ENCODE measurements around the gene SLC24A1.

The SLC24A1 gene

GRCh38 chr15:65653801-65654521 is 32.2 kb downstream of the SLC24A1 start:
- DNase-seq = no peak

- no peak for DNase-seq
Measured at GRCh38 chr15:65655026-65655425, 33.3 kb downstream of the SLC24A1 start.

- DNase-seq = no peak
Measured at GRCh38 chr15:65655457-65655856, 33.7 kb downstream of the SLC24A1 start.

- no peak for DNase-seq
Measured at GRCh38 chr15:65659502-65660052, 37.8 kb downstream of the SLC24A1 start.

- DNase-seq = no peak
Measured at GRCh38 chr15:65660927-65661326, 39.2 kb downstream of the SLC24A1 start.

- DNase-seq = no peak
Measured at GRCh38 chr15:65663521-65663920, 41.8 kb downstream of the SLC24A1 start.

GRCh38 chr15:65666257-65666656 is 44.5 kb downstream of the SLC24A1 start:
- no peak for DNase-seq

GRCh38 chr15:65675551-65675950 is 53.8 kb downstream of the SLC24A1 start:
- DNase-seq = no peak

GRCh38 chr15:65676123-65676522 is 54.4 kb downstream of the SLC24A1 start:
- no peak for DNase-seq

GRCh38 chr15:65680544-65680943 is 58.8 kb downstream of the SLC24A1 start:
- no peak for DNase-seq

- no peak for DNase-seq
Measured at GRCh38 chr15:65682404-65682911, 60.7 kb downstream of the SLC24A1 start.

- DNase-seq = no peak
Measured at GRCh38 chr15:65688462-65688861, 66.7 kb downstream of the SLC24A1 start.

- no peak for DNase-seq
Measured at GRCh38 chr15:65690173-65690572, 68.4 kb downstream of the SLC24A1 start.

- no peak for DNase-seq
Measured at GRCh38 chr15:65690778-65691177, 69.0 kb downstream of the SLC24A1 start.

GRCh38 chr15:65695081-65695480 is 73.3 kb downstream of the SLC24A1 start:
- no peak for DNase-seq

Measured in NCI-H1694 (cell line).